Measurements from ENCODE around the gene RASAL2. TPM values are rescaled to one million over a fixed set of nuclear protein-coding genes. Genes with fewer than 3 reads are reported as not detected.

Gene RASAL2
- total and polyA plus RNA-seq, 11 donors: 6.2 to 112 (median 39.9) TPM

DNA sequence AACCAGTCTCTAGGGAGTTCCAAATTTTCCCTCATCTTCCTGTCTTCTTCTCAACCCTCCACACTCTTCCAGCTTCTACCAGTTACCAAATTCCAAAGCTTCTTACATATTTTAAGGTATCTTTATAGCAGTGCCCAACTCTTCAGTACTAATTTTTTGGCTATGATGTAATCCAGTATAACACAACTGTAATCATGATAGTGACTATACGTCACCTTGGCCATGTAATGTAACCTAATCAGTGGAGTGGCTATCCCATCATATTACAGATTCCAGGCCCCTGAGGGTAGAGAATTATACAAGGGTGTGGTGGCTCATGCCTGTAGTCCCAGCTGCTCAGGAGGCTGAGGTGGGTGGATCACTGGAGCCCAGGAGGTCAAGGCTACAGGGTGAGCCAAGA, 259.6 kb downstream of the RASAL2 start:
- DNase-seq (no peak), ATAC-seq (peak in 1 of 4 donors; percentile 9)
- Histone ChIP-seq H3K4me1 (peaks cover 0 to 47% (median 4%) of the 10 kb centered on the region in 12 donors), H3K27ac (no peak overlapping the region), H3K4me3 (no peak overlapping the region), H3K36me3 (no peaks in the 10 kb centered on the region), H3K27me3 (no peaks in the 10 kb centered on the region), H3K9me3 (peaks cover 0 to 11% (median 0%) of the 10 kb centered on the region in 12 donors)
- WGBS, 4 donors: 79 to 92% (median 88%) methylated on average over 1 of the region's 1 CpG
- intact Hi-C loops (cut with DNase I): no loop called here
- TF ChIP-seq POLR2A (IDR thresholded peaks at IDR 0.05): no peak
- TF ChIP-seq, protein P1, sequence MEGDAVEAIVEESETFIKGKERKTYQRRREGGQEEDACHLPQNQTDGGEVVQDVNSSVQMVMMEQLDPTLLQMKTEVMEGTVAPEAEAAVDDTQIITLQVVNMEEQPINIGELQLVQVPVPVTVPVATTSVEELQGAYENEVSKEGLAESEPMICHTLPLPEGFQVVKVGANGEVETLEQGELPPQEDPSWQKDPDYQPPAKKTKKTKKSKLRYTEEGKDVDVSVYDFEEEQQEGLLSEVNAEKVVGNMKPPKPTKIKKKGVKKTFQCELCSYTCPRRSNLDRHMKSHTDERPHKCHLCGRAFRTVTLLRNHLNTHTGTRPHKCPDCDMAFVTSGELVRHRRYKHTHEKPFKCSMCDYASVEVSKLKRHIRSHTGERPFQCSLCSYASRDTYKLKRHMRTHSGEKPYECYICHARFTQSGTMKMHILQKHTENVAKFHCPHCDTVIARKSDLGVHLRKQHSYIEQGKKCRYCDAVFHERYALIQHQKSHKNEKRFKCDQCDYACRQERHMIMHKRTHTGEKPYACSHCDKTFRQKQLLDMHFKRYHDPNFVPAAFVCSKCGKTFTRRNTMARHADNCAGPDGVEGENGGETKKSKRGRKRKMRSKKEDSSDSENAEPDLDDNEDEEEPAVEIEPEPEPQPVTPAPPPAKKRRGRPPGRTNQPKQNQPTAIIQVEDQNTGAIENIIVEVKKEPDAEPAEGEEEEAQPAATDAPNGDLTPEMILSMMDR (IDR thresholded peaks at IDR 0.05): no peak

DNA sequence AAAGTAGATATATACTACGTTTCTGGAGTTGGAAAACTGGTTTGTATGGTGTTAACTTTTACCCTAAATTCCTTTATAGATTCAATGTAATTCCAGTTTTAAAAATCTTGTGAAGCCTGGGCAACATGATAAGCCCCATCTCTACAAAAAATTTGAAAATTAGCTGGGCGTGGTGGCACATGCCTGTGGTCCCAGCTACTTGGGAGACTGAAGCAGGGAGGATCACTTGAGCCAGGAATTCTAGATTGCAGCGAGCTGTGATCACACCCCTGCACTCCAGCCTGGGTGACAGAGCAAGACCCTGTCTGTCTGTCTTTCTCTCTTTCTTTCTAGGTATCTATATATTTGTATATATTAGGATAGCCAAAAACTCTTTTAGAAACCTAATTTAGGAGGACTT, 260.9 kb downstream of the RASAL2 start:
- DNase-seq (no peak), ATAC-seq (peak in 2 of 4 donors; percentile 45 to 55)
- H3K36me3 ChIP-seq: no peaks in the 10 kb centered on the region
- H3K27ac ChIP-seq: no peak overlapping the region
- TF ChIP-seq POLR2A (IDR thresholded peaks at IDR 0.05): no peak
- TF ChIP-seq, protein P1 (IDR thresholded peaks at IDR 0.05): no peak
- H3K4me3 ChIP-seq: no peak overlapping the region
- H3K27me3 ChIP-seq: no peaks in the 10 kb centered on the region
- WGBS, 4 donors: 62 to 74% (median 69%) methylated on average over 3 of the region's 3 CpGs
- intact Hi-C loops (cut with DNase I): no loop called here
- H3K9me3 ChIP-seq: peaks cover 0 to 11% (median 0%) of the 10 kb centered on the region in 12 donors
- H3K4me1 ChIP-seq: peaks cover 0 to 50% (median 4%) of the 10 kb centered on the region in 12 donors

DNA sequence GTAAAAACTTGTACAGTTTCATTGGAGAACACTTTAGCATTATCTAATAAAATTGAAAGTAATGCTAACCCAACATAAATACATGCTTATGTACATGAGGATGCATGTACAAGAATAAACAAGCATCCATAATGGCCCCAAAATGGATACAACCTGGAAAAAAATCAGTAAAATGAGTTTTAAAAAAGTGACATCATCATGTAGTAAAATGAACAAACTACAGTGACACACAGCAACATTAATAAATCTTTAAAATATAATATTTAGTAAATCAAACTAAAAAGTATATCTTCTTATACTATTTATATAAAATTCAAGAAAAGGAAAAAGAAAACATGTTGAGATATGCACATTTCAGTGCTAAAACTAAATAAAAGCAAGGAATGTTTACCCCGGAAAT, 262.4 kb downstream of the RASAL2 start:
- Histone ChIP-seq H3K27me3 (no peaks in the 10 kb centered on the region), H3K27ac (no peak overlapping the region), H3K36me3 (no peaks in the 10 kb centered on the region), H3K4me1 (peaks cover 0 to 49% (median 7%) of the 10 kb centered on the region in 12 donors), H3K9me3 (peaks cover 0 to 11% (median 0%) of the 10 kb centered on the region in 12 donors), H3K4me3 (no peak overlapping the region)
- no peak for DNase-seq
- intact Hi-C loops (cut with DNase I): no loop called here
- 92 to 96% (median 94%) methylated on average over 1 of the region's 1 CpG for WGBS, 4 donors
- no peak for TF ChIP-seq POLR2A (IDR thresholded peaks at IDR 0.05)
- TF ChIP-seq, protein P1 (IDR thresholded peaks at IDR 0.05): no peak
- no peak for ATAC-seq

DNA sequence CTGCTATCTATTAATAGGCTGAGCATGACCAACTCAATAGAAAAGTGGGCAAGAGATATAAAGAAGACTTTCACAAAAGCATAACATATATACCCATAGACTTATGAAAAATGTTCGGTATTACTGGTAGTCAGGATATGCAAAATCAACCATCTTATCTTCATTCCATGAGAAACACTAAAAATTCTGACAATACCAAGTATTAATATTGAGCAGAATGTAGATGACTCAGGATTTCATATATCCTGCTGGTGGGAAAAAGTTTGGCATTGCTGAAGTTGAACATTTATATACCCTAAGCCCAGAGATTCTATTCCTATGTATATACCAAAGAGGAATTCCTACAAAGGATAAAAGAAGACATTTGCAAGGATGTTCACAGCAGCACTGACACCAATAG, 264.6 kb downstream of the RASAL2 start:
- no peak overlapping the region for H3K4me3 ChIP-seq
- 90 to 100% (median 95%) methylated on average over 1 of the region's 1 CpG for WGBS, 4 donors
- intact Hi-C loops (cut with DNase I): no loop called here
- H3K36me3 ChIP-seq: no peaks in the 10 kb centered on the region
- peaks cover 0 to under 1% (median 0%) of the 10 kb centered on the region in 12 donors for H3K9me3 ChIP-seq
- H3K4me1 ChIP-seq: peaks cover 0 to 42% (median 9%) of the 10 kb centered on the region in 12 donors
- ATAC-seq (no peak), DNase-seq (no peak)
- no peak overlapping the region for H3K27ac ChIP-seq
- TF ChIP-seq, protein P1 (IDR thresholded peaks at IDR 0.05): no peak
- H3K27me3 ChIP-seq: no peaks in the 10 kb centered on the region
